Lower leg skin (tissue), 4 donors: ENCODE results near the gene CLMN. TPM values are rescaled to one million over a fixed set of nuclear protein-coding genes. Genes with fewer than 3 reads are reported as not detected.

Source experiments
- DNase-seq, 2 donors: peaks; one replicate each; pipeline ENCODE4 v3.0.0-alpha.2; 2019; ENCODE audit warnings: low spot score in 2 of 2
- H3K4me3 ChIP-seq: fragments of 200-600 bp; sonication (generic); 2 replicates; pipeline ENCODE4 v1.5.1; 2017; ENCODE audit warnings: mild to moderate bottlenecking, low read depth; ENCODE audit not compliant: poor library complexity, severe bottlenecking
- CTCF ChIP-seq, 3 donors: fragments of 450-650 bp; IDR thresholded peaks; one replicate each; pipeline ENCODE4 v1.5.1; 2016; ENCODE audit warnings: antibody characterized with exemption in 3 of 3, mild to moderate bottlenecking in 3 of 3, moderate library complexity in 2 of 3
- POLR2A ChIP-seq, 2 donors: fragments of 450-650 bp; IDR thresholded peaks; one replicate each; pipeline ENCODE4 v1.6.1; 2016 to 2017; ENCODE audit warnings: antibody characterized with exemption in 2 of 2, mild to moderate bottlenecking in 1 of 2, moderate library complexity in 1 of 2
- WGBS, 2 donors: methylation state at CpG; one replicate each; pipeline ENCODE4 v1.1.5; 2018; 5-methylcytosine and 5-hydroxymethylcytosine counted together
- intact Hi-C: fragments of 100-400 bp; cut with DNase I; formaldehyde crosslinking; loops from one replicate; pipeline ENCODE4 v1.15.0; 2023; ENCODE audit warnings: low total_unique reads
- total RNA-seq, 4 donors: library from RNA; depleted of rRNA; stranded (reverse); fragments of >200 nt; gene quantifications; one replicate each; pipeline ENCODE4 v1.1.0, GENCODE V29; 2016

Gene CLMN
- total RNA-seq, 4 donors from 2014 or later = 5.6 to 7.6 (median 7.2) TPM

DNA sequence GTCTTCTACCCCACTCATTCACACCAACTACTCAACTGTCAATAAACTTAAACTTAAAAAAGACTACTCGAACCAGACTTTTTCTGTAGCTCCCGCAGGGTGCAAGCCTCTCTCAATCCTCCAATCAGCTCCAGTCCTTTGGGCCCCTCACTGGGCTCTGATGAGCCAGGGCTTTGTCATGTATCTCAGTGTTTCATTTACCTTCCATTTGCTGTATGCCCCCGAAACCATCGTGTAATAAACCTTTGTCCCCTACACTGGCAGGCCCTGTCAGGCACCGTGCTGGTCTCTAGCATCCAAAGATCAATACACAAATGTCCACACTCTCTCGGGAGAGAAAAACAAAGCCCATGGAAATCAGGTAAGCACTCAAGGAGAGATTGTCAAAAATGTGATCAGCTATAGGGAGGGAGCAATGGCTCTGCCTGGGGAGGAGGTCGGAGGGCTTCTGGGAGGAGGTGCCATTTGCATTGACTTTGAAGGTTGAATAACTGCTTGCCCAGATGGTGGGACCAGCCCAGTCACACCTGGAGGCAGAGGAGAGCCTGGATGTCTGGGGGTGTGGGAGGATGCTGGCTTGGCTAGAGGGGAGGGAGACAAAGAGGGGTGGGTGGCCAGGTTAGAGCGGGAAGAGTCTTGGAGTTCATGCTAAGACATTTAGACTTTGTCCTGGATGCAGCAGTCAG, 120.3 kb downstream of the CLMN start:
- TF ChIP-seq POLR2A (IDR thresholded peaks at IDR 0.05) (no peak), CTCF (IDR thresholded peaks at IDR 0.05) (no peak)
- intact Hi-C loops = no loop called here
- no peak overlapping the region for H3K4me3 ChIP-seq
- WGBS, 2 donors = 72 to 85% methylated on average over 8 of the region's 8 CpGs
- no peak for DNase-seq

GRCh38 chr14:95198320-95198719, 121.4 kb downstream of the CLMN start:
- TF ChIP-seq POLR2A (IDR thresholded peaks at IDR 0.05) = no peak
- TF ChIP-seq CTCF (IDR thresholded peaks at IDR 0.05) = no peak
- DNase-seq = no peak
- WGBS, 2 donors = 93 to 95% methylated on average over 9 of the region's 9 CpGs
- no peak overlapping the region for H3K4me3 ChIP-seq
- intact Hi-C loops = no loop called here

DNA sequence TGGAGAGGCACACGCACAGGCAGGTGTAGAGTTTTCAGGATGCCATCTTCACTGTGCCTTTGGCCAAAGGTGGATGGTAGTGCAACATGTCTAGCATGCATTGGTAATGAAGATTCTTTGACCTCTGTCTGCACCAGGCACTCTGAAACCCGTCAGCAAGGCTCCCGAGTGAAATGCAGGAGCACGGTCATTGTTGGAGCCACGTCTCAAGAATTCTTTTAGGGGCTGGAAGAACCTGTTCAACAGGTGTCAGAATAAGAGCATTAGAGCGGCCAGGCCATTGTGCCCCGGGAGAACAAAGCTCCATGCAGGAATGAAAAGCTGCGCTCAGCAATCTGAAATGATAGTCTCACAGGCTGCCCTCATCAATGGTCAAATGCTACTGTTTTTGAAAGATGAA, 122.2 kb downstream of the CLMN start:
- whole genome bisulfite sequencing, 2 donors = 64 to 67% methylated on average over 8 of the region's 8 CpGs
- intact Hi-C loops = no loop called here
- DNase-seq = no peak
- TF ChIP-seq POLR2A (IDR thresholded peaks at IDR 0.05) = no peak
- H3K4me3 ChIP-seq = no peak overlapping the region

DNA sequence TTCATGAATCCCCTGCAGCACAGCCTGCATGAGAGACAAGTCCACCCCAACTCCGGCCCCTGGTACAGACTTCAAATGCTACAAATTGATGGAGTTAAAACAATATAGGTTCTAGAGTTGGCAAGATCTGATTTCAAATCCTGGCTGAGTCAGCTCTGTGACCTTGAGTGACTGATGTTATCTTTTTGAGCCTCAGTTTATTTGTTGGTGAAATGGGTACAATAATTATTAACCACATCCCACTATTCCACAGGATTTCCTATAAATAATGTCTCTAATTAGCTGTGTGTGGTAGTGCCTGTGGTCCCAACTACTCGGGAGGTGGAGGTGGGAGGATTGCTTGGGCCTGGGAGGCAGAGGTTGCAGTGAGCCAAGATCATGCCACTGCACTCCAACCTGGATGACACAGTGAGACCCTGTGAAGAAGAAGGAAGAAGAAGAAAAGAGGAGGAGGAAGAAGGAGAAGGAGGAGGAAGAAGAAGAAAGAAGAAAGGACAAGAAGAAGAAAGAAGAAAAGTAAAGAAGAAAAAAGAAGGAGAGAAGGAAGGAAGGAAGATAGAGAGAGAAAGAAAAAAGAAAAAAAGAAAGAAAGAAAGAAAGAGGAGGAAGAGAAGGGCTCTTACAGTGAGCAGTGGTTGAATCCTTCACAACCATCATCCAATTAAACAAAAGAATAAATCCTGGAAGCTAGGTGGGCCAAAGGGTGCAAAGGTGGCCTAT, 122.7 kb downstream of the CLMN start:
- no peak for TF ChIP-seq POLR2A (IDR thresholded peaks at IDR 0.05)
- TF ChIP-seq CTCF (IDR thresholded peaks at IDR 0.05) = no peak
- intact Hi-C loops = no loop called here
- no peak for DNase-seq
- no peak overlapping the region for H3K4me3 ChIP-seq
- 88 to 91% methylated on average over 2 of the region's 2 CpGs for WGBS, 2 donors

- no peak for DNase-seq
- H3K4me3 ChIP-seq = no peak overlapping the region
- TF ChIP-seq CTCF (IDR thresholded peaks at IDR 0.05) (no peak), POLR2A (IDR thresholded peaks at IDR 0.05) (no peak)
- intact Hi-C loops = no loop called here
- WGBS, 2 donors = 48 to 49% methylated on average over 5 of the region's 5 CpGs
Measured at GRCh38 chr14:95196268-95196667, 123.4 kb downstream of the CLMN start.

DNA sequence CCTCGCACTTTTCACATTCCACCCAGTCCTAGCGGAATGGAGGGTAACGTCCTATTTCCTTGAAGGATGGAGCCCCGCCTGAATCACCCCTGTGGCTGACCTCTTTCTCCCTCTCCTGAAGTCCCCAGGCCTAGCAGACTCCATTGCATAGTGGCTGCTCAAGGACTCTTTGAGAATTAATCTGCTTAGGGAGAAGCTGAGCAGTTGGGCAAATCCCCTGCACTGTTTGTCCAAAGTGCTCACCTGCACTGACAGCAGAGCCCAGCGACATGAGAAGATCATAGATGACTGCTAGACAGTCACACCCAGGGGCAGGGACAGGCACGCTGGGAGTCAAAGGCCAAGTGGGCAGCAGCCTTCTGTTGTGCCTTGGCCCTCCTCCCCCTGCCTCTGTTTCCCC, 124.7 kb downstream of the CLMN start:
- 94 to 95% methylated on average over 6 of the region's 6 CpGs for WGBS, 2 donors
- intact Hi-C loops = no loop called here
- H3K4me3 ChIP-seq = no peak overlapping the region
- no peak for DNase-seq
- TF ChIP-seq CTCF (IDR thresholded peaks at IDR 0.05) (no peak), POLR2A (IDR thresholded peaks at IDR 0.05) (no peak)
